Measurements from ENCODE around the gene ALDH1A2. TPM values are rescaled to one million over a fixed set of nuclear protein-coding genes. Genes with fewer than 3 reads are reported as not detected.
"Not testable (repeated sequence)": the region's sequence is repeated elsewhere in the genome, so short reads cannot be mapped to it uniquely, and the experiment has no call there.

Gene ALDH1A2
- total RNA-seq, 1 donor from 2014 or later = 27.3 TPM

DNA sequence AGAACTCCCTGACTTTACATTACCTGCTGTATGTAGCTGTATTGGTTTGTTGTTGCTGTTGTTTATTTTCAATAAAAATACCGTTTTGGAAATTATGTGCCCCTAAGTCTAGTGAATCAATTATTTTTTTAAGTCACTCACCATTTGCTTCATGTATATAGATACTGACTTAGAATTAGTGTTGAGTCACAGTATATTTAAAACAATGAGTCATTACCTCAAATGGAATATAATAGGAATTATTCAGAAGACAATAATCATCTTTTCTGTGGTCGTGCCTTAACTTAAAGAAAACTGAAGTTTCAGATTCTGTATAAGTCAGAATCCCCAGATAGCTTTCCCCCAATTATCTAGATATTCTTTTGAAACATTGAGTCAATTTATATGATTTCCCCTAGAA, 21.0 kb upstream of the ALDH1A2 start:
- Histone ChIP-seq H3K36me3 (no peaks in the 10 kb centered on the region), H3K4me1 (no peaks in the 10 kb centered on the region), H3K9me3 (no peaks in the 10 kb centered on the region), H3K4me3 (no peak overlapping the region), H3K27me3 (peaks cover 8% of the 10 kb centered on the region), H3K27ac (no peak overlapping the region)
- intact Hi-C loops (cut with DNase I) = no loop called here
- TF ChIP-seq CTCF (IDR thresholded peaks at IDR 0.05) = no peak
- DNase-seq = no peak
- no peak for ATAC-seq

- H3K9me3 ChIP-seq = no peaks in the 10 kb centered on the region
- DNase-seq = no peak
- no peak for TF ChIP-seq CTCF (IDR thresholded peaks at IDR 0.05)
- H3K4me3 ChIP-seq = no peak overlapping the region
- intact Hi-C loops (cut with DNase I) = no loop called here
- H3K27ac ChIP-seq = no peak overlapping the region
- H3K27me3 ChIP-seq = peaks cover 8% of the 10 kb centered on the region
- no peaks in the 10 kb centered on the region for H3K4me1 ChIP-seq
- H3K36me3 ChIP-seq = no peaks in the 10 kb centered on the region
- no peak for ATAC-seq
Measured at GRCh38 chr15:58083526-58083925, 18.0 kb upstream of the ALDH1A2 start.

DNA sequence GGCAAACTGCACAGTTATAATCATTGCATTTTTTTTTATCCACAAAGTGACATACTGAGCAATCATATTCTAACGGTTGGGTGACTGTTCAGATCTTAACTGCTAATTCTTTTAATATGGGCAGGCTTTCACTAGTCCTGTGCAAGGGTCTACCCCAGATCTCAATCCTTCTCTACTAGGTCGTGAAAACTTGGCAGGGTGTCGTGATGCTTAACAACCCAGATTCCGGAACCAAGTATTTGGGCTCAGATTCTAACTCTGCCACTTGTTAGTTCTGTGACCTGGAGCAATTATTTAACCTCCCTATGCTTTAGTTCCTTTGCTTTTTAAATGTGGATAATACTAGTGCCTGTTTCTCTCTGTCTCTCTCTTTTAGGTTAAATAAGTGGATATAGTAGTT, 16.4 kb upstream of the ALDH1A2 start:
- no peaks in the 10 kb centered on the region for H3K36me3 ChIP-seq
- no peak for DNase-seq
- H3K4me1 ChIP-seq = no peaks in the 10 kb centered on the region
- no peak for ATAC-seq
- H3K27me3 ChIP-seq = peaks cover 8% of the 10 kb centered on the region
- H3K4me3 ChIP-seq = no peak overlapping the region
- no peaks in the 10 kb centered on the region for H3K9me3 ChIP-seq
- no peak for TF ChIP-seq CTCF (IDR thresholded peaks at IDR 0.05)
- intact Hi-C loops (cut with DNase I) = no loop called here
- H3K27ac ChIP-seq = no peak overlapping the region

GRCh38 chr15:58081456-58081855, 15.9 kb upstream of the ALDH1A2 start:
- TF ChIP-seq CTCF (IDR thresholded peaks at IDR 0.05) = no peak
- DNase-seq (no peak), ATAC-seq (no peak)
- no peak overlapping the region for H3K4me3 ChIP-seq
- peaks cover 8% of the 10 kb centered on the region for H3K27me3 ChIP-seq
- no peaks in the 10 kb centered on the region for H3K9me3 ChIP-seq
- intact Hi-C loops (cut with DNase I) = no loop called here
- H3K27ac ChIP-seq = no peak overlapping the region
- no peaks in the 10 kb centered on the region for H3K36me3 ChIP-seq
- H3K4me1 ChIP-seq = no peaks in the 10 kb centered on the region

DNA sequence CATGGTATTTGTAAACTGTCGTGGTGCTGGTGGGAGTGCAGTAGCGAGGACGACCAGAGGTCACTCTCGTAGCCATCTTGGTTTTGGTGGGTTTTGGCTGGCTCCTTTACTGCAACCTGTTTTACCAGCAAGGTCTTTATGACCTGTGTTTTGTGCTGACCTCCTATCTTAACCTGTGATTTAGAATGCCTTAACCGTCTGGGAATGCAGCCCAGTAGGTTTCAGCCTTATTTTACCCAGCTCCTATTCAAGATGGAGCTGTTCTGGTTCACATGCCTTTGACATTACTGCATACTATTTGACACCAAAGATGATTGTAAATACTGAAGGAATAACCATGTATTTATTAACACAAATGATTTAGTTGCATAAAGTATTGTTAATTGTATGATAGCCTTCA, 15.4 kb upstream of the ALDH1A2 start:
- H3K4me3 ChIP-seq; H3K27ac ChIP-seq; ATAC-seq; H3K9me3 ChIP-seq; H3K4me1 ChIP-seq; intact Hi-C loops (cut with DNase I); H3K27me3 ChIP-seq; DNase-seq; H3K36me3 ChIP-seq: not testable (repeated sequence)

DNA sequence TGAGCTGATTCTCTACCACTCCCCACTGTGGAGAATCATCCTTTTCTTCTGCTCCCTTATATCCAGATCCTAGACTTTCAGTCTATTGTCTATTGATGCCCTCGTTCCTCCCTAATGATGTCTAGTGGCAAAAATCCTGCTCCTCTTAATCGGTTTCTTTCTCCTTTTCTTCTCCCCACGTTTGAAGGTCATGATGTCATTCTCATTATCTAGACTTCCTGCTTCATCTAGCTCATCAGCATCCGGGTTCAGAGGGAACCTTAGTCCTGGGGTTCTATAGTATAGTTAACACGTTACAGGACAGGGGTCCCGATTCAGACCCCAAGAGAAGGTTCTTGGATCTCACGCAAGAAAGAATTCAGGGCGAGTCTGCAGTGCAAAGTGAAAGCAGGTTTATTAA, 14.9 kb upstream of the ALDH1A2 start:
- no peak for DNase-seq
- Histone ChIP-seq H3K9me3 (no peaks in the 10 kb centered on the region), H3K27ac (no peak overlapping the region), H3K36me3 (no peaks in the 10 kb centered on the region), H3K4me3 (no peak overlapping the region), H3K27me3 (peaks cover 8% of the 10 kb centered on the region), H3K4me1 (no peaks in the 10 kb centered on the region)
- intact Hi-C loops (cut with DNase I) = no loop called here
- TF ChIP-seq CTCF (IDR thresholded peaks at IDR 0.05) = no peak
- ATAC-seq = no peak

All from upper lobe of right lung (tissue), 1 donor.